ENCODE results near the gene PADI3. TPM values are rescaled to one million over a fixed set of nuclear protein-coding genes. Genes with fewer than 3 reads are reported as not detected.

PADI3 gene
- not detected in 2 replicates for total RNA-seq (2011; cell fraction: chromatin; rRNA removed; ENCODE audit: low replicate concordance)
- not detected in 2 replicates for total RNA-seq (2011; cell fraction: nucleolus; rRNA removed)
- total RNA-seq (2011; cell fraction: nucleoplasm; rRNA removed): not detected in 2 replicates
- total RNA-seq (2014; rRNA removed) (not detected in 2 replicates), total RNA-seq (2014; rRNA removed; fragmentation: Illumina TruSeq; extraction: Trizol) (not detected in 2 replicates), total RNA-seq (2015; rRNA removed; fragmentation: Illumina TruSeq; extraction: Trizol) (not detected in 2 replicates), total RNA-seq (2021) (not detected in 2 replicates), polyA plus RNA-seq (2011; rRNA removed) (not detected in 2 replicates), polyA plus RNA-seq (2014; fragmentation: Illumina TruSeq; extraction: Trizol) (not detected in 2 replicates), polyA plus RNA-seq (2014; fragmentation: Nextera tagmentation; extraction: Ambion mirVana) (not detected), polyA plus RNA-seq (2014; rRNA removed) (not detected in 2 replicates), polyA minus RNA-seq (2011; rRNA and poly(A)+ RNA removed) (not detected in 2 replicates), Bru-seq, nascent RNA (not detected), BruChase-seq, experiment 1, labeled RNA remaining after a 2-hour chase (percentile 9 among the genes with signal in this experiment), BruChase-seq, experiment 2, labeled RNA remaining after a 6-hour chase (percentile 3 among the genes with signal in this experiment)
- polyA plus RNA-seq (2011; cell fraction: cytosol; rRNA removed): not detected in 2 replicates
- not detected in 2 replicates for polyA plus RNA-seq (2011; cell fraction: nucleus; rRNA removed)
- polyA plus RNA-seq (2012): 0.06 TPM in 1 of 2 replicates, not detected in the other
- not detected in 2 replicates for polyA minus RNA-seq (2011; cell fraction: cytosol; rRNA and poly(A)+ RNA removed)
- polyA minus RNA-seq (2011; cell fraction: nucleus; rRNA and poly(A)+ RNA removed): not detected in 2 replicates
- long read RNA-seq, experiment 1: 0 reads
- long read RNA-seq, experiment 2: 0 reads
- long read RNA-seq, experiment 3: 0 reads

- DNase-seq (ENCODE audit: extremely low read depth in 1 of 4, low spot score in 3 of 4) (peak; percentile 50 to 76 (median 52)), FAIRE-seq (peak; percentile 69), ATAC-seq (peak; percentile 94)
- Histone ChIP-seq H3K4me1 (replicated peaks in 1 of 2; ENCODE audit: control insufficient read depth in 2 of 2, insufficient read depth in 2 of 2, low read length in 2 of 2) (0 out of 5 replicates have a peak, but pooled peaks cover 0 to 3% of the 10 kb centered on the region in 2 experiments), H3K4me2 (ENCODE audit: insufficient read depth, low read length) (peak within 1 kb of the TSS; percentile 50), H3K4me3 (peak within 1 kb of the TSS; percentile 20; the same call in 1 of the 2 replicates), H3K27ac (ENCODE audit: extremely low read depth, low read depth, low read length) (no peak within 1 kb of the TSS), H3K9me3 (replicated peaks; ENCODE audit: control insufficient read depth, insufficient read depth, low read depth, low read length) (no peaks in the 10 kb centered on the region), H4K20me1 (replicated peaks; ENCODE audit: control insufficient read depth, insufficient read depth, low read length) (peaks cover 7% of the 10 kb centered on the region; the same call in 1 of the 2 replicates), H2AFZ (ENCODE audit: low read depth, low read length) (peak within 1 kb of the TSS; percentile 71), H3K9ac (ENCODE audit: insufficient read depth in 1 of 2, low read depth in 2 of 2, low read length in 2 of 2) (no peak within 1 kb of the TSS), H3K9me1 (ENCODE audit: control insufficient read depth, insufficient read depth, low read length) (no peaks in the 10 kb centered on the region), H3K27me3 (ENCODE audit: control insufficient read depth in 2 of 2, insufficient read depth in 2 of 2, low read length in 2 of 2) (peaks cover 30 to 79% of the 10 kb centered on the region in 2 experiments), H3K36me3 (ENCODE audit: control insufficient read depth, insufficient read depth, low read length) (no peaks in the 10 kb centered on the region), H3K79me2 (ENCODE audit: control insufficient read depth, insufficient read depth, low read length) (no peaks in the 10 kb centered on the region)
- WGBS (ENCODE audit: insufficient coverage, low coverage, missing lambda C conversion rate): 14% methylated on average over 9 of the region's 9 CpGs
- ChIA-PET CTCF (ENCODE audit: low intra/inter-chr PET ratio) (no interaction called here), POLR2A (interaction anchor here (0.6 to 1.5 kb wide), 3 partner anchors 11 to 88 kb away, joined by 4 to 5 read pairs (median 4); no protein-coding TSS in a partner anchor)
- TF ChIP-seq HDAC2 (IDR thresholded peaks at IDR 0.05): no peak
- TF ChIP-seq FOXM1 (IDR thresholded peaks at IDR 0.05; ENCODE audit: low read depth): 0 out of 2 replicates have a peak, but pooled peaks have one; percentile 25
- TF ChIP-seq FOXM1 (CRISPR knock-in tag; IDR thresholded peaks at IDR 0.05; ENCODE audit: low read depth): no peak
- peak; percentile 29; the same call in 1 of the 2 replicates for TF ChIP-seq ZBTB7A (IDR thresholded peaks at IDR 0.05; ENCODE audit: borderline replicate concordance, control insufficient read depth, low read depth, low read length)
- in situ Hi-C loops (cut with MboI) (no loop called here), intact Hi-C loops (cut with micrococcal nuclease) (no loop called here)
- BruUV-seq (replicated peaks): no TSS peak
These were observed at the start of gene PADI3 for GRCh38 chr1:17248781-17249180. TSS of gene PADI3 (plus strand) at chr1:17249098. CDS start at chr1:17249138, 40 bp downstream.
